Stimulated activated CD4-positive, alpha-beta T cell treated with anti-CD3 and anti-CD28 coated beads, Interleukin-1b, Interleukin-23, amount 100 ng/mL, for 4 hours (primary cell): ENCODE results near the gene PDE4B.
"Not testable (repeated sequence)": the region's sequence is repeated elsewhere in the genome, so short reads cannot be mapped to it uniquely, and the experiment has no call there.

Source experiments
- DNase-seq, 2 donors: peaks; one replicate each; pipeline ENCODE4 v3.0.0-alpha.2; 2020; ENCODE audit warnings: low read depth in 2 of 2

Gene PDE4B

GRCh38 chr1:66055092-66055491 lies 262.4 kb downstream of the PDE4B start:
- DNase-seq = no peak

- not testable (repeated sequence) for DNase-seq
Measured at GRCh38 chr1:66057448-66057847, 264.8 kb downstream of the PDE4B start.

GRCh38 chr1:66058558-66058957 lies 265.9 kb downstream of the PDE4B start:
- no peak for DNase-seq

GRCh38 chr1:66067219-66067618 lies 274.5 kb downstream of the PDE4B start:
- not testable (repeated sequence) for DNase-seq

GRCh38 chr1:66069976-66070876 lies 277.5 kb downstream of the PDE4B start:
- DNase-seq = no peak

- no peak for DNase-seq
Measured at GRCh38 chr1:66073388-66073787, 280.7 kb downstream of the PDE4B start.

- no peak for DNase-seq
Measured at GRCh38 chr1:66074147-66074546, 281.5 kb downstream of the PDE4B start.

- DNase-seq = no peak
Measured at GRCh38 chr1:66078412-66078811, 285.7 kb downstream of the PDE4B start.

- no peak for DNase-seq
Measured at GRCh38 chr1:66083003-66083402, 290.3 kb downstream of the PDE4B start.

- DNase-seq = no peak
Measured at GRCh38 chr1:66084442-66084841, 291.7 kb downstream of the PDE4B start.

GRCh38 chr1:66085600-66085999 lies 292.9 kb downstream of the PDE4B start:
- no peak for DNase-seq

- no peak for DNase-seq
Measured at GRCh38 chr1:66088787-66089186, 296.1 kb downstream of the PDE4B start.

GRCh38 chr1:66090859-66091457 lies 298.3 kb downstream of the PDE4B start:
- DNase-seq = no peak

- DNase-seq = no peak
Measured at GRCh38 chr1:66095190-66095589, 302.5 kb downstream of the PDE4B start.

GRCh38 chr1:66100959-66101358 lies 308.3 kb downstream of the PDE4B start:
- DNase-seq = not testable (repeated sequence)

GRCh38 chr1:66104076-66104475 lies 311.4 kb downstream of the PDE4B start:
- not testable (repeated sequence) for DNase-seq

GRCh38 chr1:66108624-66109023 lies 315.9 kb downstream of the PDE4B start:
- DNase-seq = no peak

- no peak for DNase-seq
Measured at GRCh38 chr1:66112744-66113400, 320.2 kb downstream of the PDE4B start.

- DNase-seq = no peak
Measured at GRCh38 chr1:66119148-66119547, 326.5 kb downstream of the PDE4B start.

- DNase-seq = no peak
Measured at GRCh38 chr1:66124670-66125069, 332.0 kb downstream of the PDE4B start.

GRCh38 chr1:66128641-66129040 lies 335.9 kb downstream of the PDE4B start:
- DNase-seq = not testable (repeated sequence)

GRCh38 chr1:66132324-66132723 lies 339.6 kb downstream of the PDE4B start:
- DNase-seq = no peak

GRCh38 chr1:66134004-66134403 lies 341.3 kb downstream of the PDE4B start:
- DNase-seq = no peak
